ENCODE data around the gene CITED2.

DNA sequence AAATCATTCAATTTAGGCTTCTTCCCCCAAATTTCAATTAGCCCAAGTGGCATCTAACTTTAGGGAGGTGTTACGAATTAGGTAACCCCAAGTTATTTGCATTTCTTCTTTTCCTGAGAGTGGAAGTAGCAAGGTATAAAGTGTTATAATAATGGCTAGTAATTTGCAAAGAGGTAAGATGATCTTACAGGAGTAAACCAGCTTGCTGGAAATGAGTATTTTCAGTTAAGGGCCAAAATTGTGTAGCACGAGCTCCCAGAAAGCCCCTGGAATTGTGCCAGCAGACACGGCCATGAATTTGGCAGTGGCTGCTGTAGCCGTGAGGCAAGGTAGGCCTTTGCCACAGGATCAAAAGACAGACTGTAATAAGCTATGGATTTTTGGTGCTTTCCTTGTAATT is 38.0 kb downstream of the CITED2 start:
- no peak for TF ChIP-seq EZH2 (IDR thresholded peaks at IDR 0.05; ENCODE audit: borderline replicate concordance)
- no peak for TF ChIP-seq CTCF (IDR thresholded peaks at IDR 0.05; ENCODE audit: poor library complexity)

Data from hepatocyte (in vitro differentiated cells).